Liver (tissue), 9 donors: Measurements from ENCODE around the gene IL13. TPM values are rescaled to one million over a fixed set of nuclear protein-coding genes. Genes with fewer than 3 reads are reported as not detected.

Source experiments
- DNase-seq: peaks from one replicate; pipeline ENCODE4 v3.0.0-alpha.2; 2017; ENCODE audit warnings: low spot score
- H3K27ac ChIP-seq, 2 donors: one replicate each; pipeline ENCODE4 v1.7.0; 2013; ENCODE audit warnings: inconsistent platforms in 2 of 2, low read length in 2 of 2, control low read depth in 1 of 2, low read depth in 1 of 2, mild to moderate bottlenecking in 1 of 2
- H3K27me3 ChIP-seq, 4 donors: one replicate each; pipeline versions ENCODE4 v1.6.1 to v1.7.0; 2013; ENCODE audit warnings: low read length in 3 of 4, inconsistent platforms in 1 of 4, mild to moderate bottlenecking in 1 of 4, moderate library complexity in 1 of 4; ENCODE audit not compliant: control insufficient read depth in 4 of 4, insufficient read depth in 4 of 4
- H3K36me3 ChIP-seq, 4 donors: one replicate each; pipeline versions ENCODE4 v1.6.1 to v1.7.0; 2013; ENCODE audit warnings: low read length in 3 of 4, mild to moderate bottlenecking in 3 of 4, low read depth in 1 of 4, moderate library complexity in 1 of 4; ENCODE audit not compliant: control insufficient read depth in 4 of 4, insufficient read depth in 3 of 4
- H3K4me1 ChIP-seq, 4 donors: one replicate each; pipeline versions ENCODE4 v1.6.1 to v1.7.0; 2013; ENCODE audit warnings: low read length in 3 of 4, mild to moderate bottlenecking in 3 of 4, moderate library complexity in 1 of 4; ENCODE audit not compliant: control insufficient read depth in 4 of 4, insufficient read depth in 4 of 4
- H3K4me3 ChIP-seq, 3 donors: one replicate each; pipeline versions ENCODE4 v1.6.1 to v1.7.0; 2013; ENCODE audit warnings: low read length in 3 of 3, control low read depth in 1 of 3, low read depth in 1 of 3, mild to moderate bottlenecking in 1 of 3
- H3K9ac ChIP-seq, 2 donors: one replicate each; pipeline ENCODE4 v1.7.0; 2013; ENCODE audit warnings: low read length in 2 of 2, mild to moderate bottlenecking in 2 of 2, moderate library complexity in 2 of 2, control low read depth in 1 of 2, low read depth in 1 of 2
- H3K9me3 ChIP-seq, 4 donors: one replicate each; pipeline versions ENCODE4 v1.6.1 to v1.7.0; 2013; ENCODE audit warnings: low read length in 3 of 4; ENCODE audit not compliant: control insufficient read depth in 4 of 4
- ATF3 ChIP-seq: IDR thresholded peaks from 2 replicates; pipeline ENCODE4 v1.6.1; 2016; ENCODE audit warnings: antibody characterized with exemption
- CTCF ChIP-seq: fragments of 150-350 bp; IDR thresholded peaks from 2 replicates; pipeline ENCODE4 v1.5.1; 2017; ENCODE audit warnings: improper control_type of control experiment, low read depth, low read length; ENCODE audit not compliant: missing input control
- EGR1 ChIP-seq, 2 donors: IDR thresholded peaks; 2 replicates each; pipeline ENCODE4 v1.6.1; 2016 to 2018; ENCODE audit warnings: antibody characterized with exemption in 2 of 2, low read depth in 2 of 2
- FOXA1 ChIP-seq: IDR thresholded peaks from 2 replicates; pipeline ENCODE4 v1.6.1; 2016; ENCODE audit warnings: antibody characterized with exemption
- FOXA2 ChIP-seq: IDR thresholded peaks from 2 replicates; pipeline ENCODE4 v1.6.1; 2016; ENCODE audit warnings: antibody characterized with exemption
- GABPA ChIP-seq, 2 donors: IDR thresholded peaks in 1 of 2; conservative IDR thresholded peaks in 1 of 2; 2 replicates each; pipeline ENCODE4 v1.6.1; 2016; ENCODE audit warnings: antibody characterized with exemption in 2 of 2, mild to moderate bottlenecking in 1 of 2, moderate library complexity in 1 of 2
- HNF4A ChIP-seq, 2 donors: conservative IDR thresholded peaks; 2 replicates each; pipeline ENCODE4 v1.6.1; 2016; ENCODE audit warnings: antibody characterized with exemption in 2 of 2, mild to moderate bottlenecking in 2 of 2
- HNF4G ChIP-seq: IDR thresholded peaks from 2 replicates; pipeline ENCODE4 v1.6.1; 2016; ENCODE audit warnings: antibody characterized with exemption
- JUND ChIP-seq, 2 donors: IDR thresholded peaks; 2 replicates each; pipeline ENCODE4 v1.6.1; 2016; ENCODE audit warnings: antibody characterized with exemption in 2 of 2
- NR2F2 ChIP-seq: IDR thresholded peaks from 2 replicates; pipeline ENCODE4 v1.6.1; 2016; ENCODE audit warnings: antibody characterized with exemption
- RAD21 ChIP-seq, 2 donors: IDR thresholded peaks; 2 replicates each; pipeline ENCODE4 v1.6.1; 2016; ENCODE audit warnings: antibody characterized with exemption in 2 of 2, mild to moderate bottlenecking in 2 of 2
- RXRA ChIP-seq, 2 donors: IDR thresholded peaks; 2 replicates each; pipeline ENCODE4 v1.6.1; 2017 to 2018; ENCODE audit warnings: antibody characterized with exemption in 2 of 2, mild to moderate bottlenecking in 1 of 2
- SP1 ChIP-seq: IDR thresholded peaks from 2 replicates; pipeline ENCODE4 v1.6.1; 2018; ENCODE audit warnings: antibody characterized with exemption, mild to moderate bottlenecking
- TAF1 ChIP-seq: conservative IDR thresholded peaks from 2 replicates; pipeline ENCODE4 v1.6.1; 2016; ENCODE audit warnings: antibody characterized with exemption, mild to moderate bottlenecking
- YY1 ChIP-seq: IDR thresholded peaks from 2 replicates; pipeline ENCODE4 v1.6.1; 2016; ENCODE audit warnings: antibody characterized with exemption, mild to moderate bottlenecking
- ZBTB33 ChIP-seq: IDR thresholded peaks from 2 replicates; pipeline ENCODE4 v1.6.1; 2016; ENCODE audit warnings: antibody characterized with exemption
- WGBS: extraction: QIAGEN DNeasy Blood & Tissue Kit; methylation state at CpG from one replicate; pipeline ENCODE4 v1.1.7; 2013; 5-methylcytosine and 5-hydroxymethylcytosine counted together
- polyA plus RNA-seq, 2 donors: library from polyadenylated mRNA; stranded (reverse) in 1 of 2; unstranded in 1 of 2; fragments of 200-250 nt in 1 of 2; fragments of >200 nt in 1 of 2; fragmentation: Nextera tagmentation in 1 of 2; extraction: Ambion mirVana in 1 of 2; gene quantifications; one replicate each; pipeline versions ENCODE4 v1.2.1 to v1.2.3, GENCODE V29; 2013 to 2015
- total RNA-seq, 2 donors: library from RNA; depleted of rRNA; stranded (reverse); fragments of >200 nt; gene quantifications; one replicate each; pipeline ENCODE4 v1.2.3, GENCODE V29; 2014
- TF ChIP-seq, protein P1 (sequence below): IDR thresholded peaks from 2 replicates; pipeline ENCODE4 v1.6.1; 2016; ENCODE audit warnings: antibody characterized with exemption, mild to moderate bottlenecking
- TF ChIP-seq, protein P2 (sequence below): IDR thresholded peaks from 2 replicates; pipeline ENCODE4 v1.6.1; 2016; ENCODE audit warnings: antibody characterized with exemption
- donor health status: healthy.
- donor health status: healthy.
- donor health status: healthy.
- donor health status: healthy.
- donor health status: healthy.

Gene IL13
- total and polyA plus RNA-seq, 4 donors = not detected

DNA sequence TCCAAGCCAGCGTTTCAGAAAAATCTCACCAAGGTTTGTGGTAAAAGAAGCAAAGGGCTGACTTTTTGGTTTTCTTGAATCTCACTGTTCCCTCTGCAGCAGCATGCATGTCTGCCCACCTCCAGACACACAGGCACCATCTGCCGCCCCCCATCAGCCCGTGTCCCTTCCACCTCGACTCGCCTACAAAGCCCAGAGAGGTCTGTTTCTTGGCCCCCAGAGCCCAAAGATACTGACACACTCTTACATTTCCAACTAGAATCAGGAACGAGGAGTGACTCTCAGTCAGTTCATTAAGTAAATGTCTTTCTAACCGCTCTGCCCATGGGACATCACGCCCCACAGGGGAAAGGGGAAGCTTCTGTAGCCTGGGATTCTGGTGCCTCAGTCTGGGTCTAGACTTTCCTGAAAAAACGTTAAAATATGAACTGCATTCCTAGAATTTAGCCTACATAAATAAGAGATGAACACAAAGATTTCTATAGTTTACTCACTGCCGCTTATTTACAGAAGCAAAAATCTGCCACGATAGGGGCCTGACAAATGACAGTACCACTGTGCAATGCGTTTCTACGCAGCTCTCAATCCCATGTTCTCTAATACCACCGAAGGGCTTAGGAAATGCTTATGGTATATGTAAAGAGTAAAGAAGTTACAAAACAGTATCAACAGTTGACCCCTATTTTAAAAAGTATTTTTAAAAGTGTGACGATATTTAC lies 19.9 kb downstream of the IL13 start (continued):
- TF ChIP-seq GABPA (IDR thresholded peaks at IDR 0.05 in 1 of 2, conservative IDR thresholded peaks at IDR 0.05 in 1 of 2) (no peak), RXRA (IDR thresholded peaks at IDR 0.05) (no peak), ATF3 (no peak)

GRCh38 chr5:132678735-132679134 lies 20.8 kb downstream of the IL13 start:
- no peaks in the 10 kb centered on the region for H3K9me3 ChIP-seq
- no peak for DNase-seq
- TF ChIP-seq JUND (IDR thresholded peaks at IDR 0.05) (no peak), ATF3 (no peak), HNF4A (conservative IDR thresholded peaks at IDR 0.05) (no peak), GABPA (IDR thresholded peaks at IDR 0.05 in 1 of 2, conservative IDR thresholded peaks at IDR 0.05 in 1 of 2) (no peak), RAD21 (IDR thresholded peaks at IDR 0.05) (no peak), TAF1 (no peak), SP1 (no peak), EGR1 (IDR thresholded peaks at IDR 0.05; ENCODE audit: low read depth in 2 of 2) (no peak), CTCF (no peak), HNF4G (no peak), YY1 (no peak), FOXA2 (no peak), NR2F2 (no peak), ZBTB33 (no peak), RXRA (IDR thresholded peaks at IDR 0.05) (no peak), FOXA1 (no peak)
- TF ChIP-seq, protein P1, sequence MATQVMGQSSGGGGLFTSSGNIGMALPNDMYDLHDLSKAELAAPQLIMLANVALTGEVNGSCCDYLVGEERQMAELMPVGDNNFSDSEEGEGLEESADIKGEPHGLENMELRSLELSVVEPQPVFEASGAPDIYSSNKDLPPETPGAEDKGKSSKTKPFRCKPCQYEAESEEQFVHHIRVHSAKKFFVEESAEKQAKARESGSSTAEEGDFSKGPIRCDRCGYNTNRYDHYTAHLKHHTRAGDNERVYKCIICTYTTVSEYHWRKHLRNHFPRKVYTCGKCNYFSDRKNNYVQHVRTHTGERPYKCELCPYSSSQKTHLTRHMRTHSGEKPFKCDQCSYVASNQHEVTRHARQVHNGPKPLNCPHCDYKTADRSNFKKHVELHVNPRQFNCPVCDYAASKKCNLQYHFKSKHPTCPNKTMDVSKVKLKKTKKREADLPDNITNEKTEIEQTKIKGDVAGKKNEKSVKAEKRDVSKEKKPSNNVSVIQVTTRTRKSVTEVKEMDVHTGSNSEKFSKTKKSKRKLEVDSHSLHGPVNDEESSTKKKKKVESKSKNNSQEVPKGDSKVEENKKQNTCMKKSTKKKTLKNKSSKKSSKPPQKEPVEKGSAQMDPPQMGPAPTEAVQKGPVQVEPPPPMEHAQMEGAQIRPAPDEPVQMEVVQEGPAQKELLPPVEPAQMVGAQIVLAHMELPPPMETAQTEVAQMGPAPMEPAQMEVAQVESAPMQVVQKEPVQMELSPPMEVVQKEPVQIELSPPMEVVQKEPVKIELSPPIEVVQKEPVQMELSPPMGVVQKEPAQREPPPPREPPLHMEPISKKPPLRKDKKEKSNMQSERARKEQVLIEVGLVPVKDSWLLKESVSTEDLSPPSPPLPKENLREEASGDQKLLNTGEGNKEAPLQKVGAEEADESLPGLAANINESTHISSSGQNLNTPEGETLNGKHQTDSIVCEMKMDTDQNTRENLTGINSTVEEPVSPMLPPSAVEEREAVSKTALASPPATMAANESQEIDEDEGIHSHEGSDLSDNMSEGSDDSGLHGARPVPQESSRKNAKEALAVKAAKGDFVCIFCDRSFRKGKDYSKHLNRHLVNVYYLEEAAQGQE = no peak
- TF ChIP-seq, protein P2, sequence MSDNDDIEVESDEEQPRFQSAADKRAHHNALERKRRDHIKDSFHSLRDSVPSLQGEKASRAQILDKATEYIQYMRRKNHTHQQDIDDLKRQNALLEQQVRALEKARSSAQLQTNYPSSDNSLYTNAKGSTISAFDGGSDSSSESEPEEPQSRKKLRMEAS = no peak
- H3K27ac ChIP-seq = no peak overlapping the region
- no peaks in the 10 kb centered on the region for H3K4me1 ChIP-seq
- H3K9ac ChIP-seq = no peak overlapping the region
- no peaks in the 10 kb centered on the region for H3K36me3 ChIP-seq
- no peak overlapping the region for H3K4me3 ChIP-seq
- H3K27me3 ChIP-seq = no peaks in the 10 kb centered on the region
- WGBS = 93% methylated on average over 1 of the region's 1 CpG
